Measurements from ENCODE around the gene IQCE. TPM values are rescaled to one million over a fixed set of nuclear protein-coding genes. Genes with fewer than 3 reads are reported as not detected.

The IQCE gene
- total RNA-seq, 1 donor from 2014 or later, result 12.0 TPM

GRCh38 chr7:2572101-2572842 lies 13.5 kb downstream of the IQCE start:
- peaks cover 4% of the 10 kb centered on the region for H3K4me1 Mint-ChIP-seq (ENCODE audit: low read depth, unreplicated experiment)
- no peak overlapping the region for H3K4me3 Mint-ChIP-seq (ENCODE audit: unreplicated experiment)
- peaks cover 1% of the 10 kb centered on the region for H3K27me3 Mint-ChIP-seq (ENCODE audit: unreplicated experiment)
- TF ChIP-seq CTCF (IDR thresholded peaks at IDR 0.05; ENCODE audit: partially characterized antibody, unreplicated experiment), result no peak
- H3K9me3 Mint-ChIP-seq (ENCODE audit: unreplicated experiment), result peaks cover 2% of the 10 kb centered on the region
- H3K27ac Mint-ChIP-seq (ENCODE audit: unreplicated experiment), result no peak overlapping the region
- H3K36me3 Mint-ChIP-seq (ENCODE audit: unreplicated experiment), result no peaks in the 10 kb centered on the region
- DNase-seq, result no peak

DNA sequence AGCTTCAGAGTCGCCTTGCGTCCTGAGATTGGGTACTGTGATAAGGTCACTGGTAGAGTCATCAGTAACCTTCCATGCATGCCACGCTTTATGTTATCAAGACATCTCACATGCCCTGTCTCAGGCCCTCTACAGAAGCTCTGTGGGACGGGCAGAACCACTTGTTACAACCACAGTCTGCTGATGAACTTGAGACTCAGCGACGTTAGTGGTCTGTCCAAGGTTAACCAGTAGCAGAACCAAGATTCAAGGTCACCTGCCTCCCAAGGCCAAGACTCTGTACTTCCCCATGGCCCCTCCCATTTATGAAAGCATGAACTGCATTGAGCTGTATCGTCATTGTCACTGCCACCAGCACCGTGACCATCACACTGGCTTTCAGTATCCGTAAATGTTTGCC lies 15.0 kb downstream of the IQCE start:
- Mint-ChIP-seq H3K4me1 (ENCODE audit: low read depth, unreplicated experiment) (peaks cover 4% of the 10 kb centered on the region), H3K36me3 (ENCODE audit: unreplicated experiment) (no peaks in the 10 kb centered on the region), H3K4me3 (ENCODE audit: unreplicated experiment) (no peak overlapping the region), H3K9me3 (ENCODE audit: unreplicated experiment) (peaks cover 2% of the 10 kb centered on the region), H3K27me3 (ENCODE audit: unreplicated experiment) (peaks cover 1% of the 10 kb centered on the region), H3K27ac (ENCODE audit: unreplicated experiment) (no peak overlapping the region)
- TF ChIP-seq CTCF (IDR thresholded peaks at IDR 0.05; ENCODE audit: partially characterized antibody, unreplicated experiment), result no peak
- no peak for DNase-seq

- Mint-ChIP-seq H3K27me3 (ENCODE audit: unreplicated experiment) (peaks cover 4% of the 10 kb centered on the region), H3K4me3 (ENCODE audit: unreplicated experiment) (no peak overlapping the region)
- TF ChIP-seq CTCF (IDR thresholded peaks at IDR 0.05; ENCODE audit: partially characterized antibody, unreplicated experiment), result no peak
Measured at GRCh38 chr7:2575046-2575732, 16.4 kb downstream of the IQCE start.

DNA sequence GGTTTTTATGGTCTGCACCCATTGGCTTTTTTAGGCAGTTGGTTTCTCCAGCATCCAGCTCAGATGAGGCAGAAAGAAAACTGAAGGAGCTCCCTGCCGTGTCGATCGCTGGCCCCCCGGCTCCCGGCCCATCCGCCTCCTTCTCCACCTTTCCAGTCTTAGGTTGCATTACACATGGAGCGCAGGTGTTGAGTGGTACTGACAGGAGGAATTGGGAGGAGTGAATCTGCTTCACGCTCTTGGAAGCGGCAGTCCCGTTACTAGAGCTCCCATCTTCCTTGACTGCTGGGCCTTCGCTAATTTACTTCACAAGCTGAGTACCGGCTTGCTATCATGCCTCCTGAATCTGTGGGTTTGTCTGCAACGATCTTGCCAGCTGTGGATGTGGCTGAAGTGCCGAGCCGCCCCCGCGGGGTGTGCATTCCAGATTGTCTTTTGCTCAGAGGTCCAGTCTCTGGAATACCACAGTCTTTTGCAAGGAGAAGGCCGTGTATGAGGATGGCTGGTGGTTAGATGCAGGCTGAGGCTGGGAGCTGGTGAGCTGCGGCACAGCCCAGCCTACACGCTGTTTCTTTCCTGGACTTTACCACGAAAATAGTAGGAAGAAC lies 17.1 kb downstream of the IQCE start:
- Mint-ChIP-seq H3K4me1 (ENCODE audit: low read depth, unreplicated experiment) (peaks cover 4% of the 10 kb centered on the region), H3K27ac (ENCODE audit: unreplicated experiment) (no peak overlapping the region), H3K4me3 (ENCODE audit: unreplicated experiment) (no peak overlapping the region), H3K36me3 (ENCODE audit: unreplicated experiment) (no peaks in the 10 kb centered on the region), H3K27me3 (ENCODE audit: unreplicated experiment) (peaks cover 5% of the 10 kb centered on the region), H3K9me3 (ENCODE audit: unreplicated experiment) (peaks cover 2% of the 10 kb centered on the region)
- no peak for DNase-seq
- TF ChIP-seq CTCF (IDR thresholded peaks at IDR 0.05; ENCODE audit: partially characterized antibody, unreplicated experiment), result no peak

More at GRCh38 chr7:2575046-2575732, 16.4 kb downstream of the IQCE start:
- Mint-ChIP-seq H3K4me1 (ENCODE audit: low read depth, unreplicated experiment) (peaks cover 4% of the 10 kb centered on the region), H3K27ac (ENCODE audit: unreplicated experiment) (no peak overlapping the region), H3K36me3 (ENCODE audit: unreplicated experiment) (no peaks in the 10 kb centered on the region), H3K9me3 (ENCODE audit: unreplicated experiment) (peaks cover 2% of the 10 kb centered on the region)
- no peak for DNase-seq

All from glutamatergic neuron (in vitro differentiated cells).